ENCODE data around the gene AGPAT3.

AGPAT3 gene

GRCh38 chr21:43865540-43866259 lies 677 bp downstream of the AGPAT3 start:
- no peak for DNase-seq

GRCh38 chr21:43866260-43866629 lies 1.2 kb downstream of the AGPAT3 start:
- DNase-seq, result no peak

- no peak for DNase-seq
Measured at GRCh38 chr21:43866659-43867331, 1.8 kb downstream of the AGPAT3 start.

DNA sequence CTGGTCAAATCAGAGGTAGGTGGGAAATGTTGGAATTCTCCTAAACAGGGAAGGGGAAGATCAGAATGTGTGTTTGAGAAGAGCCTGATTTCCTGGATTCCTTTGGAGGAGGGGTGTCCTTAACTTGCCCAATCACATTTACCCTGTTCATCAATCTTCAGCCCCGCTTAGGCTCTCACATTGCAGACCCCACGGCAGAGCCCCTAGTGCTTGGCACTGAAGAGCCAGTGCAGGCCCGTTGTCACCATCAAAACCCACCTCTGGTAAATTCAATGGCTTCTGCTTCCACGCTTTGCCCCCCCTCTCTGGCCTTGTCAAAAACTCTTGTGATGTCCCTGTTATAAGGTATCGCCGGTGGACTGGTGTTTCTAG lies 2.3 kb downstream of the AGPAT3 start:
- no peak for DNase-seq

GRCh38 chr21:43867948-43868347 lies 2.9 kb downstream of the AGPAT3 start:
- DNase-seq, result no peak

- no peak for DNase-seq
Measured at GRCh38 chr21:43868461-43868860, 3.4 kb downstream of the AGPAT3 start.

- no peak for DNase-seq
Measured at GRCh38 chr21:43869486-43870325, 4.7 kb downstream of the AGPAT3 start.

GRCh38 chr21:43871487-43871886 lies 6.5 kb downstream of the AGPAT3 start:
- DNase-seq, result no peak

DNA sequence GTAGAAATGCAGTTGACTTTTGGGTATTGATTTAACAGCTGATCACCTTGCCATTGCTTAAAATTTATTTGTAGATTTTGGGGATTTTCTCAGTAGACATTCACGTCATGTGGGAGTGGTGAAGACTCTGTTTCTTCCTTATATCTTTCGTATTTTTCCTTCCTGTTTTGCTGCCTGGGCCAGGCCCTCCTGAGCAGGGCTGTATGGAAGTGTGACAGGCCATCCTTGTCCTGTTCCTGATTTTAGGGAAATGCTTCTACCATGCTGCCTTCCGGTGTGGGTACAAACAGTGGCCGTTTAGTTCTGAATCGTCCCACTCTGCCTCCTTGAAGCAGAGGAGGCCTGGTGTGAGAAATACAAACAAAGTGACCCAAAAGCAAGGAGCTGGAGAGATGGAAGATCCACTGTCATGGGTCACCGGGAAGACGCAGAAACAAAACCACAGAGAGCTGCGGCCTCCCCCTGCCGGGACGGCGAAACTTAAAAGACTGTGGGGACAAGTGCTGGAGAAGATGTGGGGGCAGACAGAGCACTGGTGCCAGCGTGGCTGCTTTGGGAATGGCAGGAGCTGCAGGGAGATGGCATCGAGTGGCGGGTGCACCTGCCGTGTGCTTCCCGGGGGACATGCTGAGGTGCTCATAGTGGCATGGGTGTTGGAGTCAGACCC lies 7.6 kb downstream of the AGPAT3 start:
- DNase-seq, result no peak

GRCh38 chr21:43873673-43874072 lies 8.7 kb downstream of the AGPAT3 start:
- DNase-seq, result no peak

DNA sequence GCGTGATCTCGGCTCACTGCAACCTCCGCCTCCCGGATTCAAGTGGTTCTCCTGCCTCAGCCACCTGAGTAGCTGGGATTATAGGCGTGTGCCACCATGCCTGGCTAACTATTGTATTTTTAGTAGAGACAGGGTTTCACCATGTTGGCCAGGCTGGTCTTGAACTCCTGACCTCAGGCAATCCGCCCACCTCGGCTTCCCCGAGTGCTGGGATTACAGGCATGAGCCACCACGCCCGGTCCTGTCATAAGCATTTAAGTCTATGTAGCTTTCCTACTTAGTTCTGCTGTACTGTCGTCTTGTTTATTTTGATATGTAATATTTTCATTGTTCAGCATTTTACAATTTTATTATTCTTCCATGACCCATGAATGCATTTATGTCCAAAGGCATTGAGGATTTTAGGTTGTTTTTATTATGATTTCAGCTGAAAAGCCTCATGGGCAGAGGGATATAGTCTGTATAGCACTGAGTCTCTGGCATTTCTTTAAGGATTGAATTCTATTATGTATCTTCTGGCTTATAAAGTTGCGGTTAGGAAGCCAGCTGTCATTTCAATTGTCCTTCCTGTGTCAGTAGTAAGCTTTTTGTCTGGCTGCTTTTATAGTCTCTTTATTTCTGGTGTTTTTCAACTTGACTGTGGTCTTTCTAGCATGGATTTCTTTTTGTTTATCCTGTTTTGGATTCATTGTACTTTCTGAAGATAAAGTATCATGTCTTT lies 9.2 kb downstream of the AGPAT3 start:
- DNase-seq, result no peak

GRCh38 chr21:43876605-43877004 lies 11.6 kb downstream of the AGPAT3 start:
- no peak for DNase-seq

- DNase-seq, result no peak
Measured at GRCh38 chr21:43877936-43878575, 13.0 kb downstream of the AGPAT3 start.

GRCh38 chr21:43879348-43880110 lies 14.5 kb downstream of the AGPAT3 start:
- DNase-seq, result no peak

- DNase-seq, result no peak
Measured at GRCh38 chr21:43880111-43880985, 15.3 kb downstream of the AGPAT3 start.

DNA sequence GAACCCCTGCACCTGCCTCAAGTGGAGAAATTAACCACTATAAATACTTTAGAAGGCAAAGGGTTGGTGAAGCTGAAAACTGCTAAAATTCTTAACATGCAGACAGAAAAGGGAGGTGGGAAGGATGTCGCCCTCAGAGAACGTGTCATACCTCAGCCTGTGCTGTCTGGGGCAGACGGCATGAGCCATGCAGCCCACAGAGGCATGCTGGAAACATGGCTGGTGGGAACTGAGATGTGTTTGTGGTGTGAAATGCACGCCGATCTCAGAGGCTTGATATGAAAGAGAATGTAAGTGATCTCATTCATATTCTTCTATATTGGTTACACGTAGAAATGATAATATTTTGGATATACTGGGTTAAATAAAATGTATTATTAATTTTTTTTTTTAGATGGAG lies 16.3 kb downstream of the AGPAT3 start:
- DNase-seq, result no peak

DNA sequence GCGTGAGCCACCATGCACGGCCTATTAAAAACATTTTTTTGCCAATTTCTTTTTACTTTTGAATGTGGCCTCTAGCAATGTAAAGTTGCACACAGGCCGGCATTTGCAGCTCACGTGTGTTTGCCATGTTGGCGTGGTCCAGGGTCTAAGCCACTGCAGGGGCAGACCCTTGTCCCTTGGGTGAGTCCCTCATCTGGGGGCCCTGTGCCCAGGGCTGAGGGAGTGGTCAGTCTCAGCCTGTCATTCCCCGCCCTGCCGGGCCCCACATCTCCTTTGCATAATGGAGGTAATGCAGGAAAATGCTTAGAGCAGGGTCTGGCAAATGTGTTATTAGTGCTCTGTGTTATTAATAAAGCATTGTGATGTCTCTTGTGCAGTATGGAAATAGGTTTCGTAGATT lies 16.9 kb downstream of the AGPAT3 start:
- no peak for DNase-seq

DNA sequence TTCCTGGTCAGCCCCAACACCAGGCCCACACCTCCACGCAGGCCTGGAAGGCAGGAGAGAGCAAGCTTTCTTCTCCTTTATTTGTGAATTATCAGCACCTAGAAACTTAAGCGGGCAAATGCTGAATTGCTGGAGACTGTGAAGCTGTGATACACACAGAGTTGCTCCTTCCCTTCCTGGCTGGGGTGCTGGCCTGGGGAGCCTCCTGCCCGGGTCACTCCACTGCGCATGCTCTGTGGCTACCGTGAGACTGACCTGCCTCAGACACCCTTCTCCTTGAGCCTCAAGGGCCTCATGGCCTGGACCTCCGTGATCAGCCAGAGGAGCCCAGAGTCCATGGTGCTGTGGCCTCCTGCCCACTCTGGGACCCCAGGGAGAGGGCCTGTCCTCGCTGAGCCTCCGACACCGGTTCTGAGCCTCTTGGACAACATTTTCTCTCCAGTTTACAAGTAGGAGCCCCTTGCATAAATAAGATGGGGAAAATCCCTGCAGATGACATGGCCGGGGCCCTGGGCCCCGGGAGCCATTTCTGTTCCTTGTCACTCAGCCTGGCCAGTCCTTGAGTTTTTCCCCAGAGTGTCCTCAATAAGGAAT lies 18.0 kb downstream of the AGPAT3 start:
- no peak for DNase-seq

DNA sequence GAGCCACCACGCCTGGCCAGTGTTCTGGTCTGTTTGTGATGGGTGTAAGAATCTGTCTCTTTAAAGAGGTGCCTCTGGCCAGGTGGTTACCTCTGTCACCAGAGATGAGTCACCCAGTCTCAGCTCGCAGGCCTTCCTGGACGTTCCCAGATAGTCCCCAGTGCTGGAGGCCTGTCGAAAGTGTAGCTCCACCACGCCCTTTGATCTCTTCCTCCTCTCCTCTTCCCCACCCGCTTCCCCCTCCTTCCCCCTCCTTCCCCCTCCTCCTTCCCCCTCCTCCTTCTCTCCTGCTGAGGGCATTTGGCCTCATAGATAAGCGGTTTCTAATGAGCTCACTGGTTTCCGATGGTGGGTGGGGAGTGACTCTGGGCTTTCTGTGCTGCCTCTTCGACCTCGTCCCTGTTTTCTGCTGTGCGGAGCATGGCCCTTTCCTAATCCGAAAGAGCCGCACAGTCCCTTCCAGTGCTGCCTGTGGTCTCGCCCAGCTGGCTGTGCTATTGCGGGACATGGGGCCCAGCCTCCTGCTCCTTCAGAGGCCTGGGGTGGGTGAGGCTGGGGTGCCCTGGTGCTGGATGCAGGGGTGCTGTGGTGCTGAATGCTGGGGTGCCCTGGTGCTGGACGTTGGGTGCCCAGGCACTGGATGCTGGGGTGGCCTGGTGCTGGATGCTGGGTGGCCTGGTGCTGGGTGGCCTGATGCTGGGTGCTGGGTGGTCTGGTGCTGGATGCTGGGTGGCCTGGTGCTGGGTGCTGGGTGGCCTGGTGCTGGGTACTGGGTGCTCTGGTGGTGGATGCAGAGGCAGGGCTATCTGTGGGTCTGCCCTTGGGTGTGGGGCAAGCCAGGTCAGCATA lies 19.2 kb downstream of the AGPAT3 start:
- DNase-seq, result no peak

Measured in NCI-H748 treated with DMSO at 0.1 percent for 48 hours (cell line).